Choroid plexus epithelial cell (primary cell): ENCODE measurements around the gene MICB.

Experiments used
- DNase-seq: peaks from one replicate; pipeline ENCODE4 v3.0.0-alpha.2; 2010; ENCODE audit warnings: low read depth
- H3K4me3 ChIP-seq: 2 replicates; pipeline ENCODE4 v1.5.1; 2011; ENCODE audit warnings: low read depth, mild to moderate bottlenecking, control low read depth, low read length, moderate library complexity
- TF ChIP-seq, protein P1 (sequence below): conservative IDR thresholded peaks from 2 replicates; pipeline ENCODE4 v1.5.1; 2011; ENCODE audit warnings: low read depth, mild to moderate bottlenecking, control low read depth, inconsistent platforms, low read length, moderate library complexity

Gene MICB

GRCh38 chr6:31513456-31514165, 15.7 kb downstream of the MICB start:
- TF ChIP-seq, protein P1, sequence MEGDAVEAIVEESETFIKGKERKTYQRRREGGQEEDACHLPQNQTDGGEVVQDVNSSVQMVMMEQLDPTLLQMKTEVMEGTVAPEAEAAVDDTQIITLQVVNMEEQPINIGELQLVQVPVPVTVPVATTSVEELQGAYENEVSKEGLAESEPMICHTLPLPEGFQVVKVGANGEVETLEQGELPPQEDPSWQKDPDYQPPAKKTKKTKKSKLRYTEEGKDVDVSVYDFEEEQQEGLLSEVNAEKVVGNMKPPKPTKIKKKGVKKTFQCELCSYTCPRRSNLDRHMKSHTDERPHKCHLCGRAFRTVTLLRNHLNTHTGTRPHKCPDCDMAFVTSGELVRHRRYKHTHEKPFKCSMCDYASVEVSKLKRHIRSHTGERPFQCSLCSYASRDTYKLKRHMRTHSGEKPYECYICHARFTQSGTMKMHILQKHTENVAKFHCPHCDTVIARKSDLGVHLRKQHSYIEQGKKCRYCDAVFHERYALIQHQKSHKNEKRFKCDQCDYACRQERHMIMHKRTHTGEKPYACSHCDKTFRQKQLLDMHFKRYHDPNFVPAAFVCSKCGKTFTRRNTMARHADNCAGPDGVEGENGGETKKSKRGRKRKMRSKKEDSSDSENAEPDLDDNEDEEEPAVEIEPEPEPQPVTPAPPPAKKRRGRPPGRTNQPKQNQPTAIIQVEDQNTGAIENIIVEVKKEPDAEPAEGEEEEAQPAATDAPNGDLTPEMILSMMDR, result no peak
- no peak for DNase-seq
- no peak overlapping the region for H3K4me3 ChIP-seq

DNA sequence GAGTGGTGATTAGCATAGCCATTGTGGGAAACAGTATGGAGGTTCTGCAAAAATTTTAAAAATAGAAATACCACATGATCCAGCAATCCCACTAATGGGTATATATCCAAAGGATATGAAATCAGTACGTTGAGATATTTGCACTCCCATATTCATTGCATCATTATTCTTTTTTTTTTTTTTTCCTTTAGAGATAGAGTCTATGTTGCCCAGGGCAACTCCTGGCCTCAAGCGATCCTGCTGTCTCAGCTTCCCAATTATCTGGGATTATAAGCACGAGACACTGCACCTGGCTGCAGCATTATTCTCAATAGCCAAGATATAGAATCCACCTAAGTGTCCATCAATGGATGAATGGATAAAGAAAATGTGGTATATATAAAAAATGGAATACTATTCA, 23.9 kb downstream of the MICB start:
- TF ChIP-seq, protein P1, result no peak
- no peak overlapping the region for H3K4me3 ChIP-seq
- DNase-seq, result no peak

DNA sequence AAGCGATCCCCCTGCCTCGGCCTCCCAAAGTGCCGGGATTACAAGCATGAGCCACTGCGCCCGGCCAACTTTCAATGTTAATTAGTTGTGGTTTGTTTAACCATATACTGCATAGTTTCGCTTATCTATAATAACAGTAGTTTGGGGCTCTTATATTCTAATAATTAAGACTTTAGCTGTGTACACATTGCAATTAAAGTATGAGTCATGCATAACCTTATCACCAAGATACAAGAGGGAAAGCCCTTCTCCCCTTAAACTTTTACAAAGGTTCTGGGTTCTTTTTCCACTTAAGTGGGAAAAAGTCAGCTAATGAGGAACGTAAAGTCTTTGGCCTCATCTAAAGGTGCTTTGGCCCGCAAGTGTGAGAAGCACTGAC, 27.6 kb downstream of the MICB start:
- TF ChIP-seq, protein P1, result no peak
- H3K4me3 ChIP-seq, result no peak overlapping the region
- no peak for DNase-seq

DNA sequence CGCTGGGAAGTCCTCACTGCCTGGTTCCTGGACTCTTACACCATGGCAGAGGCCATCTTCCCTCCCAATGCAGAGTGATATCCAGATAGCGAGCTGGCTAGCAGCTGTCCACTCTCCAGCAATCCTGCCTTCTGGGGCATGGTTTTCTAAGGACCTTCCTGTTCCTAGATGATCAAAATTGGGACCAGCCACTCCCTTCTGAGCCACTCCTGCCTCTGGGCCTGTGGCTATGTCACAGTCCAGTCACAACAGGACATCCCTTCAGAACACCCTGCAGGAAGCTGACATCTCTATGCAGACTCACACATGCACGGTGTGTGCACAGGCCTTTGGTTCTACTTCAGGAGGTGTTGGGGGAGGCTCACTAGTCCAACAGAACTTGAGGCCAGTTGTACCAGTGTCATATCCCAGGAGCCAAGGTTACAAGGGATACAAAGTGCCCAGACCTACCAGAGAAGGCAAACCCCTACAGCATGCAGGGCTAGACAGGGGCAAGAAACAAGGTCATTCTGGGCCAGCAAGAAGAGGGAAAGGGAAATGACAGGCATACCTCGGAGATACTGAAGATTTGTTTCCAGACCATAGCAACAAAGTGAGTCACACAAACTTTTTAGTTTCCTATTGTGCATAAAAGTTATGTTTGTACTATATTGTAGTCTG, 28.1 kb downstream of the MICB start:
- TF ChIP-seq, protein P1, result no peak
- no peak overlapping the region for H3K4me3 ChIP-seq
- DNase-seq, result peak; percentile 64

DNA sequence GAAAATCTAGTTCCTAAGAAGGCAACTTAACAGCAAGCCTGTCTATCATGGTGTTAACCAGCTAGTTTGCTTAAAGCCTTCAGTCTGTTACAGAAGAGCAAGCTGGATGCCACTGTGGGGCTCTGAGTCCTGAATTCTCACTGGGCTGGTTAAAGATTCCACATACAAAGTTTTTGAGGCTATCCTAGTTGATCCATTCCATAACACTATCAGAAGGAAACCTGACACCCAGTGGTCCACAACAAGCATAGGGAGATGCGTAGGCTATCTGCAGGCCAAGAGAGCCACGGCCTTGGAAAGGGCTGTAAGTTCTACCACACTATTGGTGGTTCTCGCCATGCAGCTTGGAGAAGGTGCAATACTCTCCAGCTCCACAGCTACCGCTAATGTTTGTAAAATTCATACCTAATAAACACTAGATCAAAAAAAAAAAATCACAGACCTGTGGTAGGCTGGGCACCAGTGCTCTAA, 30.4 kb downstream of the MICB start:
- H3K4me3 ChIP-seq, result no peak overlapping the region
- no peak for DNase-seq
- TF ChIP-seq, protein P1, result no peak

DNA sequence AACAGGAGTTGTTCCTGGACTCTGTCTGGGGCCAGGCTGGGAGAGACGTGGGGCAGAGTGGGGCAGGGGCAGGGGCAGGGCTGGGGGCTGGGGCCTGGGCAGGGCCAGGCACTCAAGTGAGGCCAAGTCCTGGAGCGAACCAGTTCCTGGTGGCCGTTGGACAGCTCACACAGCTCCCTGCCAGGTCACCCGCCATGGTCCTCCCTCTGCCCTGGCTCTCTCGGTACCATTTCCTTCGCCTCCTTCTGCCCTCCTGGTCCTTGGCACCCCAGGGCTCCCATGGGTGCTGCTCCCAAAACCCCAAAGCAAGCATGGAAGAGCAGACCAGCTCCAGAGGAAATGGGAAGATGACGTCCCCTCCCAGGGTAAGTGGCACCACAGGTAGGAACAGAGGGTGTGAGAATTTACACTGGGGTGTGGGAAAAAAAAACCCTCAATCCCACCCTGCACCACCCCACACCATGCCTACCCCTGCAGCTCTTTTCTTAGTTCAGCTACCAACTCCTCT, 30.9 kb downstream of the MICB start, which contains the start of gene MCCD1:
Gene MCCD1, plus strand, starts transcription at position 142 of the 508 bp plus-strand sequence. Its CDS starts 53 bp downstream, at position 195.
- TF ChIP-seq, protein P1, result no peak
- no peak within 1 kb of the TSS for H3K4me3 ChIP-seq
- no peak for DNase-seq
